Skeletal muscle satellite cell (primary cell): Measurements from ENCODE around the gene PUDP.

Source experiments
- H3K27me3 ChIP-seq: 2 replicates; pipeline ENCODE4 v1.7.0; 2013; ENCODE audit warnings: low read length; ENCODE audit not compliant: control insufficient read depth, insufficient read depth
- H3K36me3 ChIP-seq: 2 replicates; pipeline ENCODE4 v1.7.0; 2013; ENCODE audit warnings: mild to moderate bottlenecking, control low read depth, low read length; ENCODE audit not compliant: insufficient read depth
- H3K4me1 ChIP-seq: 2 replicates; pipeline ENCODE4 v1.7.0; 2013; ENCODE audit warnings: low read length; ENCODE audit not compliant: control insufficient read depth, insufficient read depth
- H3K4me2 ChIP-seq: 2 replicates; pipeline ENCODE4 v1.7.0; 2013; ENCODE audit warnings: mild to moderate bottlenecking, low read length
- H3K4me3 ChIP-seq: 2 replicates; pipeline ENCODE4 v1.7.0; 2013; ENCODE audit warnings: low read length
- H3K9ac ChIP-seq: 2 replicates; pipeline ENCODE4 v1.7.0; 2013; ENCODE audit warnings: mild to moderate bottlenecking, low read depth, low read length, moderate library complexity
- H3K9me3 ChIP-seq: replicated peaks from 2 replicates; pipeline ENCODE4 v1.7.0; 2013; ENCODE audit warnings: mild to moderate bottlenecking, control low read depth, low read length

Gene PUDP

GRCh38 chrX:7146020-7146702 lies 1.8 kb downstream of the PUDP start:
- Histone ChIP-seq H3K27me3 (no peaks in the 10 kb centered on the region), H3K4me2 (peak overlapping the region; percentile 37), H3K9ac (peak overlapping the region; percentile 42), H3K4me1 (peaks cover 16% of the 10 kb centered on the region), H3K9me3 (no peaks in the 10 kb centered on the region), H3K36me3 (no peaks in the 10 kb centered on the region), H3K4me3 (no peak overlapping the region)

- Histone ChIP-seq H3K4me1 (peaks cover 16% of the 10 kb centered on the region), H3K4me2 (peak overlapping the region; percentile 37), H3K27me3 (no peaks in the 10 kb centered on the region), H3K9me3 (no peaks in the 10 kb centered on the region), H3K4me3 (no peak overlapping the region), H3K36me3 (no peaks in the 10 kb centered on the region), H3K9ac (peak overlapping the region; percentile 42)
Observed at GRCh38 chrX:7145454-7145853, 2.5 kb downstream of the PUDP start.

GRCh38 chrX:7143941-7144525 lies 3.9 kb downstream of the PUDP start:
- Histone ChIP-seq H3K4me3 (no peak overlapping the region), H3K9ac (no peak overlapping the region), H3K27me3 (no peaks in the 10 kb centered on the region), H3K9me3 (no peaks in the 10 kb centered on the region), H3K4me1 (peaks cover 25% of the 10 kb centered on the region), H3K4me2 (no peak overlapping the region), H3K36me3 (no peaks in the 10 kb centered on the region)

- Histone ChIP-seq H3K4me2 (no peak overlapping the region), H3K9ac (no peak overlapping the region), H3K36me3 (no peaks in the 10 kb centered on the region), H3K9me3 (no peaks in the 10 kb centered on the region), H3K27me3 (no peaks in the 10 kb centered on the region), H3K4me3 (no peak overlapping the region), H3K4me1 (peaks cover 32% of the 10 kb centered on the region)
Observed at GRCh38 chrX:7143076-7143475, 4.9 kb downstream of the PUDP start.

GRCh38 chrX:7139202-7140081 lies 8.5 kb downstream of the PUDP start:
- Histone ChIP-seq H3K36me3 (no peaks in the 10 kb centered on the region), H3K4me2 (peak overlapping the region; percentile 14), H3K9ac (no peak overlapping the region), H3K4me1 (peaks cover 20% of the 10 kb centered on the region), H3K27me3 (no peaks in the 10 kb centered on the region), H3K4me3 (no peak overlapping the region), H3K9me3 (no peaks in the 10 kb centered on the region)

- Histone ChIP-seq H3K36me3 (no peaks in the 10 kb centered on the region), H3K4me2 (no peak overlapping the region), H3K9ac (no peak overlapping the region), H3K4me3 (no peak overlapping the region), H3K4me1 (peaks cover 36% of the 10 kb centered on the region), H3K27me3 (no peaks in the 10 kb centered on the region), H3K9me3 (no peaks in the 10 kb centered on the region)
Observed at GRCh38 chrX:7134981-7135380, 13.0 kb downstream of the PUDP start.

- H3K9me3 ChIP-seq: no peaks in the 10 kb centered on the region
- H3K4me3 ChIP-seq: no peak overlapping the region
- H3K4me1 ChIP-seq: peaks cover 20% of the 10 kb centered on the region
- H3K36me3 ChIP-seq: no peaks in the 10 kb centered on the region
- no peaks in the 10 kb centered on the region for H3K27me3 ChIP-seq
- H3K9ac ChIP-seq: peak overlapping the region; percentile 62
- H3K4me2 ChIP-seq: peak overlapping the region; percentile 46
Observed at GRCh38 chrX:7133050-7133440, 14.9 kb downstream of the PUDP start.

- Histone ChIP-seq H3K9me3 (no peaks in the 10 kb centered on the region), H3K4me2 (peak overlapping the region; percentile 46), H3K4me1 (peaks cover 20% of the 10 kb centered on the region), H3K36me3 (no peaks in the 10 kb centered on the region), H3K4me3 (peak overlapping the region; percentile 26), H3K27me3 (no peaks in the 10 kb centered on the region), H3K9ac (peak overlapping the region; percentile 62)
Observed at GRCh38 chrX:7132335-7133049, 15.5 kb downstream of the PUDP start.

GRCh38 chrX:7131621-7132020 lies 16.3 kb downstream of the PUDP start:
- Histone ChIP-seq H3K9me3 (no peaks in the 10 kb centered on the region), H3K9ac (no peak overlapping the region), H3K4me1 (peaks cover 25% of the 10 kb centered on the region), H3K4me2 (no peak overlapping the region), H3K27me3 (no peaks in the 10 kb centered on the region), H3K36me3 (no peaks in the 10 kb centered on the region), H3K4me3 (no peak overlapping the region)

- Histone ChIP-seq H3K36me3 (no peaks in the 10 kb centered on the region), H3K4me2 (no peak overlapping the region), H3K27me3 (no peaks in the 10 kb centered on the region), H3K9ac (no peak overlapping the region), H3K4me3 (no peak overlapping the region), H3K9me3 (no peaks in the 10 kb centered on the region), H3K4me1 (peaks cover 15% of the 10 kb centered on the region)
Observed at GRCh38 chrX:7127056-7127455, 20.9 kb downstream of the PUDP start.

- Histone ChIP-seq H3K9ac (no peak overlapping the region), H3K4me2 (peak overlapping the region; percentile 43), H3K27me3 (no peaks in the 10 kb centered on the region), H3K4me1 (peaks cover 21% of the 10 kb centered on the region), H3K9me3 (no peaks in the 10 kb centered on the region), H3K4me3 (no peak overlapping the region), H3K36me3 (peaks cover 5% of the 10 kb centered on the region)
Observed at GRCh38 chrX:7120878-7121219, 27.1 kb downstream of the PUDP start.
